ENCODE data around the gene CLTC.

The CLTC gene

DNA sequence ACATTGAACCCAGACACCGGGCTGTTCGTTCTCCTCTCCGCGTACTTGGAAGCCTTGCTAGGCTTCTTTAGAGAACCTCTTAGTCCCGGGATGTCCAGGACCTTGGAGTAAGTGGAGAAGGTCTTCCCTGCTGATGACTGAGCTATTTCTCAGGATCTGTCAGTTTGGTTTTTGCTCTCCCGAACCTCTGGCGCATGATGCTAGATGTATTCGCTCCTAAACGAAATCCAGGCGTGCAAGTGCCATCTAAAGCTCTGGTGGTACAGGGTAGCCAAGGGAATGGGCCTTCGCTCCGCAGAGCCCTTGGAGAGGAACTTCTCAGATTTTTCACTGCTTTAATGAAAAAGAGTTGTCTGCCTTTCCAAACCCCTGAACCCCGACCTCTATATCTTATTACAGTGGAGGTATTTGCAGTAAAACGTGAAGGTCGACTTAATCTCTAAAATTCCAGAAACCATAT, 88.3 kb downstream of the CLTC start:
- H3K4me1 Mint-ChIP-seq = peaks cover 66% of the 10 kb centered on the region
- H3K27ac Mint-ChIP-seq = peak overlapping the region; percentile 95
- peak overlapping the region; percentile 99 for H3K4me3 Mint-ChIP-seq
- H3K9me3 Mint-ChIP-seq = no peaks in the 10 kb centered on the region
- peaks cover 41% of the 10 kb centered on the region for H3K36me3 Mint-ChIP-seq (ENCODE audit: low read depth)
- no peaks in the 10 kb centered on the region for H3K27me3 Mint-ChIP-seq
- DNase-seq (no peak), ATAC-seq (no peak)

DNA sequence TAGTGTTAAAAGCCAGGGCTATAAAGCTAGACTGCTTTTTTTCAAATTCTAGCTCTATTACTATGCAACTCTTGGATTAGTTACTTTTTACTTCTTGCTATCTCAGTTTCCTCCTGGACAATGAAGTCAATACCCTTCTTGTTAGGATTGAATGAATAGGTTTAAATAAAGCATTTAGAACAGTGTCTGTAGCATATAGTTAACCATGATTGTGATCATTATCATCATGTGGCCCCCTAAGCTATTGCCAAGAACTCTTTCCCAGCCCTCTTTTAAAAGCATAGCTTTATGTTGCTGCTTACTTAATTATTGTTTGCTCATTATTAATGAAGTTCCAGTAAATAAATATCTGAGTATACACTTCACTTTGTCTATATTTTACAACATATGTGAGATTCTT, 92.2 kb downstream of the CLTC start:
- DNase-seq (no peak), ATAC-seq (no peak)
- Mint-ChIP-seq H3K36me3 (ENCODE audit: low read depth) (peaks cover 11% of the 10 kb centered on the region), H3K27ac (no peak overlapping the region), H3K4me3 (no peak overlapping the region), H3K9me3 (no peaks in the 10 kb centered on the region), H3K4me1 (peaks cover 50% of the 10 kb centered on the region), H3K27me3 (no peaks in the 10 kb centered on the region)

DNA sequence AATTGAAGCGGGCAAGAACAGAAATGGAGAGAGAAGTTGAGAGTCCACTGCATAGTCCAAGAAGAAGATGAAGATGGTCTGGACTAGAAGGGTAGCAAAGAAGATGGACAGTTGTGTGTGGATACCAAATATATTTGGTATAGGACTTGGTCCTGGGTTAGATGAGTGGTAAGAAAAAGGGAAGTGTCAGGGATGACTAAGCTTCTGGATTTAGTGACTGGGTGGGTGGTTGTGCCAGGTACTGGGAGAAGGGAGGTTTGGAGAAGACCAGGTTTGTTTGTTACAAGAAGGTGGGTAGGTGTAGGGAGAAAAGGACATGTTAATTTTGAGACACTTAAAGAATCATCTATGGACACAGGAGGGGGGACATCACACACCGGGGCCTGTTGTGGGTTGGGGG, 93.2 kb downstream of the CLTC start:
- DNase-seq (no peak), ATAC-seq (no peak)
- Mint-ChIP-seq H3K4me3 (no peak overlapping the region), H3K36me3 (ENCODE audit: low read depth) (peaks cover 5% of the 10 kb centered on the region), H3K27ac (no peak overlapping the region), H3K9me3 (no peaks in the 10 kb centered on the region), H3K4me1 (peaks cover 48% of the 10 kb centered on the region), H3K27me3 (no peaks in the 10 kb centered on the region)

DNA sequence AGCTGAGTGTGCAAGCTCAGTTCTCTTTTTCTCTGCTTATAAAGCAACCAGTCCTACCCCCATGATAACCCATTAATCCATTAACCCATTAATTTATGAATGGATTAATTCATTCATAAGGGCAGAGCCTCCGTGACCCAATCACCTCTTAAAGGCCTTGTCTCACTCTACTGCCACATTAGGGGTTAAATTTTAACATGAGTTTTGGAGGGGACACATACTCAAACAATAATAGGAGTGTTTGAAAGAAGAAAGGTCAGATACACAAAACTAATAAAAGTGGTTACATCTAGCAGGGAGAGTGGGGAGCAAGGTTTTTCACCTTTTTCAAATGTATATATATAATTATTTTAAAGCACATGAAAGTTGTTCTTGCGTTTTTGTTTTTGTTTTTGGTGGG, 94.6 kb downstream of the CLTC start:
- H3K36me3 Mint-ChIP-seq (ENCODE audit: low read depth) = peaks cover 9% of the 10 kb centered on the region
- H3K9me3 Mint-ChIP-seq = no peaks in the 10 kb centered on the region
- H3K27me3 Mint-ChIP-seq = no peaks in the 10 kb centered on the region
- no peak overlapping the region for H3K4me3 Mint-ChIP-seq
- DNase-seq = no peak
- ATAC-seq = no peak
- no peak overlapping the region for H3K27ac Mint-ChIP-seq
- peaks cover 41% of the 10 kb centered on the region for H3K4me1 Mint-ChIP-seq

DNA sequence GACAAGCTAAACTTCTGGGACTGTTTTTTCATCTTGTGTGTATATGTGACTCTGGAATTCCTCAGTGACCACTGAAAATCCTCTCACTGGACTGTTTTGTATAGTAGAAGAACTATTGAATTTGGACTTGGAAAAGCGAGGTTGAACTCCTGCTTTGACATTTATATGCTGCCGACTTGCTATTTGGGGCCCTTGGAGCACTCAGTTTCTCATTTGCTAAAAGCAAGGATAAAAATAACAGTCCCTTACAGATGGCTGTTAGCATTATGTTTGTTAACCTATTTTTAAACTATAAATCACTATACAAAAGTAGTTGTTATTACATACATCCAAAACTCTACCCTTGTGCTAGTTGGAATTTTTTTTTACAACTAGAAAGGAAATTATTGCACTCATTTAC, 96.7 kb downstream of the CLTC start:
- peaks cover 10% of the 10 kb centered on the region for H3K36me3 Mint-ChIP-seq (ENCODE audit: low read depth)
- no peaks in the 10 kb centered on the region for H3K9me3 Mint-ChIP-seq
- DNase-seq (no peak), ATAC-seq (no peak)
- H3K27me3 Mint-ChIP-seq = no peaks in the 10 kb centered on the region
- H3K4me3 Mint-ChIP-seq = no peak overlapping the region
- H3K27ac Mint-ChIP-seq = no peak overlapping the region
- peaks cover 28% of the 10 kb centered on the region for H3K4me1 Mint-ChIP-seq

DNA sequence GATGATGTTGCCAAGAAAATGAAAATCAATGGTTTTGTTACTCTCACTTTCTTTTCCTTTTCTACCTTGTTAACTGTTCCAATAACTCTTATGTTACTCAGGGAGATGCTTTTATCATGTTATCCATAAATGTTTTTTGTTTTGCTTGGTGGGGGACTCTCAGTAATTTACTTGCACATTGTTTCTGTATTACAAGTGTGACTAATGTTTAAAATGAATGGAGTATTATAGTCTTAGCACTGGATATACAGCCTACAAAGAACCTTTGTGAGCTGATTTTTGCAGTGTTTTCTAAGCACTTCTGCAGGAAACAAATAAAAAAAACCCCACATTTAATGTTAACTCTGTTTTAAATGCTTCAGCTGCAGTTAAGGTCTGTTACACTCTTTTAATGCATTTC, 99.8 kb downstream of the CLTC start:
- Mint-ChIP-seq H3K4me3 (no peak overlapping the region), H3K4me1 (peaks cover 16% of the 10 kb centered on the region), H3K27me3 (no peaks in the 10 kb centered on the region), H3K36me3 (ENCODE audit: low read depth) (peaks cover 8% of the 10 kb centered on the region), H3K27ac (no peak overlapping the region), H3K9me3 (no peaks in the 10 kb centered on the region)
- no peak for DNase-seq
- ATAC-seq = no peak

DNA sequence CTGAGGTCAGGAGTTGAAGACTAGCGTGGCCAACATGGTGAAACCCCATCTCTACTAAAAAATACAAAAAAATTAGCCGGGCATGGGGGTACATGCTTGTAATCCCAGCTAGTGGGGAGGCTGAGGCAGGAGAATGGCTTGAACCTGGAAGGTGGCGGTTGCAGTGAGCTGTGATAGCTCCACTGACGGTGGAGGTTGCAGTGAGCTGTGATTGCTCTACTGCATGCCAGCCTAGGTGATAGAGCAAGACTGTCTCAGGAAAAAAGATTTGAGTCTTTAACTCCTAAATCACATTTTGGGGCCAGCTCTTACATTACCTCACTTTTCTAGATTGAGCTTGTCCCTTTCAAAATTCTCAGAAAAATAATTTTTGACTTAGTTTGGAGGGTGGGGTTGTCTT, 102.9 kb downstream of the CLTC start:
- peaks cover 2% of the 10 kb centered on the region for H3K4me1 Mint-ChIP-seq
- no peaks in the 10 kb centered on the region for H3K27me3 Mint-ChIP-seq

DNA sequence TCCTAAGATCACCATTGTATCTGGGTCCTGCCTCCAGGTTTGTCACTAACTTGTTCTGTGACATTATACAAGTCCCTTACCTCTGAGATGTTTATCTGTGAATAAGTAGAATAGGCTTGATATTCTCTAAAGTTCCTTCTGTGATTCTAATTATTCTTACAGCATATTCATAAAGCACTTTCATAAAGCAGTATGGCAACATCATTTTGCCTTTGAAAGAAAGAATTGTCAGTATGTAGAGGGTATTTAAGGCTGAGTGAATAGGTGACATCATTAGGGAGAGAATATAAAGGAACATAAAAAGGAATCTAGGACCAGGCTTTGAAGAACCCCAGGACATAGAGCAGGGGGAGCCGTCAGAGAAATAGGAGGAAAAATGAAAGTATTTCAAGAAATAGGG, 103.3 kb downstream of the CLTC start:
- DNase-seq = no peak
- Mint-ChIP-seq H3K27me3 (no peaks in the 10 kb centered on the region), H3K4me1 (peaks cover 2% of the 10 kb centered on the region), H3K4me3 (no peak overlapping the region), H3K9me3 (no peaks in the 10 kb centered on the region), H3K36me3 (ENCODE audit: low read depth) (peaks cover 10% of the 10 kb centered on the region), H3K27ac (no peak overlapping the region)
- no peak for ATAC-seq

More for the DNA sequence above, 102.9 kb downstream of the CLTC start:
- DNase-seq (no peak), ATAC-seq (no peak)
- Mint-ChIP-seq H3K9me3 (no peaks in the 10 kb centered on the region), H3K36me3 (ENCODE audit: low read depth) (peaks cover 10% of the 10 kb centered on the region), H3K27ac (no peak overlapping the region), H3K4me3 (no peak overlapping the region)

DNA sequence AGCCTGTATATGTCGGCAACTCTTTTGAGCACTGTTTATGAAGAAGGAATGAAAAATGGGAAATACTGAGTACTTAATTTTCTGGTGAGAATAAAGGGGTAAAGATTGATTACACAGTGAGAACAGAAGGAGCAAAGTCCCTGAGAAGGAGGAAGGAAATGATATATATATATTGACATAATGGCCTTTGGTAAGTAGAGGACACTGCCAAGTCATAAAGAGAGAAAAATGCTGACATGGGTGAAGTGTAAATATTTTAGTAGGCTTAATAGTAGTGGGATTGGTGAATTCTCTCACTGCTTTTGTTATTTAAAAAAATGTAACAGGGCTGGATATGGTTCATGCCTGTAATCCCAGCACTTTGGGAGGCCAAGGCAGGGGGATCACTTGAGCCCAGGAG, 103.9 kb downstream of the CLTC start:
- Mint-ChIP-seq H3K4me1 (peaks cover 2% of the 10 kb centered on the region), H3K4me3 (no peak overlapping the region), H3K27ac (no peak overlapping the region), H3K36me3 (ENCODE audit: low read depth) (peaks cover 8% of the 10 kb centered on the region), H3K27me3 (no peaks in the 10 kb centered on the region), H3K9me3 (no peaks in the 10 kb centered on the region)
- DNase-seq (no peak), ATAC-seq (no peak)

DNA sequence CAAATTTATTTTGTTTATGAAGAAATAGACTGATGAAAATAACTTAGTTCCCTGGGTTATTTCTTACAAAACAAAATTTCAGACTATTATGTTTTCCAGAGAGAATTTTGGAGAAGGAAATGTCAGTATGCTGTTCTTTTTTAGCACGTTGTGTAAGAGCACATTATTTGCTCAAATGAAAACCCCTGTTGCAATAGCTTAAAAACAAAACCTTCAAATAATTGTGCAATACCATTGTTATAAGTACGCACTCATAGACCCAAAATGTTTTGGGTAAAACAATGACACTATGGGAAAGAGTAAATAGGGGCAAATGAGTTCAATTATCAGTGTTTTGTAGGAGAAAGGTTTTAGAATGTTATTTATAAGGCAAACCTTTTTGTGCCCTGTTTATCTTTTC, 106.0 kb downstream of the CLTC start:
- Mint-ChIP-seq H3K36me3 (ENCODE audit: low read depth) (peaks cover 4% of the 10 kb centered on the region), H3K4me1 (peaks cover 7% of the 10 kb centered on the region), H3K9me3 (no peaks in the 10 kb centered on the region), H3K27ac (no peak overlapping the region), H3K4me3 (no peak overlapping the region), H3K27me3 (no peaks in the 10 kb centered on the region)
- no peak for ATAC-seq
- no peak for DNase-seq

DNA sequence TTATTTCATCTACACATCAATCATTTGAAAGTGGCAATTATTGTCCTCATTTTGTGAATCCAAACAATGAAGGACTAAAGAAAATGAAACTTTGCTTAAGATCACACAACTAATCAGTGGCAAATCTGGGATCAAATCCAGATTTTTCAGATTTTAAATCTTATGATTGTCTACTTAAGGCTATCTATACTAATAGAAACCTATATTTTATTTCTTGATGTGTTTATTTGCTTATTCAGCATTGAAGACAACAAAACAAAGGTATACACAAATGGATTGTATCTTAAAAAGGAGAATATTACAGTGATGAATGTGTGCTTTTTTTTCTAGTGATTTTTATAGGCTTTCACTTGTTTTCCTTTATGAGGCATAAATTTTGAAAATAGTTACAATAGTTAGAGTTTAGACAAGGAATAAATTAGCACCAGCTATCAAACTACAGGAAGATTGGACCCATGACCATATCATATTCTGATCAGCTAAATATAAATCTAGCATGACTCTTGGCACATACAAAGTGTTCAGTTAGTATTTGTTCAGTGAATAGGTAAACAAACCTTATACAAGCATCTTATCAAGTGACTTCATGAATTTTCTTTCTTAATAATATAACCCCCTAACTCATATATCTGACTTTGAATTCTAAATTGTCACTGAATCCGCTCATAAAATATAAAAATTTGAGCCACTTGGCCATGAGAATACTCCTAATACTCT, 108.3 kb downstream of the CLTC start:
- no peak for DNase-seq
- Mint-ChIP-seq H3K36me3 (ENCODE audit: low read depth) (peaks cover 8% of the 10 kb centered on the region), H3K4me3 (no peak overlapping the region), H3K4me1 (peaks cover 9% of the 10 kb centered on the region), H3K27ac (no peak overlapping the region), H3K27me3 (no peaks in the 10 kb centered on the region), H3K9me3 (no peaks in the 10 kb centered on the region)
- ATAC-seq = no peak

DNA sequence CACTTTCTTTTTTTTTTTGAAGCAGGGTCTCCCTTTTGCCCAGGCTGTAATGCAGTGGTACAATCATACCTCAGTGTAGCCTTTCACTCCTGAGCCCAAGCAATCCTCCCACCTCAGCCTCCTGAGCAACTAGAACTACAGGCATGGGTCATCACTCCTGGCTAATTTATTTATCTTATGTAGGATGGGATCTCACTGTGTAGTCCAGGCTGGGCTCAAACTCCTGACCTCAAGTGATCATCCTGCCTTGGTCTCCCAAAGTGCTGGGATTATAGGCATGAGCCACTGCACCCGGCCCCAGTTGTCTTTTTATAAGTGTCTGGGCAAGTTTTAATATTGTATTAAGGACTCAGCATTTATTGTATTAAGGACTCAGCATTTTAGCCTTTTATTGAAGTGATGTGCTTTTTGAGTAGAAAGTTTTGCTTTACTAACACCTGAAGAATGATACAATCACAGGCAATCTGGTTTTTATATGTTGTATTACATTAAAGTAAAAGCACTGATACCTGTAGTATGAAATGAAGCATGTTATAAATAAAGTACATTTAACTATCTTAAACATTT, 110.7 kb downstream of the CLTC start:
- Mint-ChIP-seq H3K27ac (no peak overlapping the region), H3K27me3 (no peaks in the 10 kb centered on the region), H3K36me3 (ENCODE audit: low read depth) (peaks cover 13% of the 10 kb centered on the region), H3K9me3 (no peaks in the 10 kb centered on the region), H3K4me1 (peaks cover 9% of the 10 kb centered on the region), H3K4me3 (no peak overlapping the region)
- ATAC-seq (no peak), DNase-seq (no peak)

DNA sequence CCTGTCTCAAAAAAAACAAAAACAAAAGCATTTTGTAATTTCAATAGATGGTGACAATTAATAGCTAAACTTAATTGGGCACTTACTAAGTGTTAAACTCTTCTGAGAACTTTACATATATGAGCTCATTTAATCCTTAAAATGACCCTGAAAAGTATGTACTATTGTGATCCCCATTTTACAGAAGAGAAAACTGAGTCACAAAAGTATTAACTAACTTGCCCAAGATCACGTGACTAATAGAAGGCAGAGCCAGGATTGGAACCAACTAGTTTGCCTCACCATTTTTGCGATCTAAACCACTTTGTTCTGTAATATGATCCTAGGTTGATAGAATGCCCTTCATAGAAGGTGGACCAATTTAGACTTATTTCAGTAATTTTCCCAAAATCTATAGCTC, 114.0 kb downstream of the CLTC start:
- H3K36me3 Mint-ChIP-seq (ENCODE audit: low read depth) = peaks cover 15% of the 10 kb centered on the region
- ATAC-seq = no peak

DNA sequence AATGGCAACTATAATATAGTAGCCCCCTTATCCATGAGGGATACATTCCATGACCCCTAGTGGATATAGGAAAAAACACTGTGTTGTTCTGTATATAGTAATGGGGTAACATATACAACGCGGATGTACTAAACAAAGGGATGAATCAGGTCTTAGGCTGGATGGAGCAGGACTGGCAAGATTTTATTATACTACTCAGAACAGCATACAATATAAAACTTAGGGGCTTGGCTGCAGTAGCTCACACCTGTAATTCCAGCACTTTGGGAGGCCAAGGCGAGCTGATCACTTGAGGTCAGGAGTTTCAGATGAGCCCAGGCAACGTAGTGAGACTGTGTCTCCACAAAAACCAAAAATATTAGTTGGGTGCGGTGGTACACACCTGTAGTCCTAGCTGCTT, 114.5 kb downstream of the CLTC start:
- no peak for ATAC-seq
- H3K27me3 Mint-ChIP-seq = no peaks in the 10 kb centered on the region
- H3K9me3 Mint-ChIP-seq = no peaks in the 10 kb centered on the region
- peaks cover 9% of the 10 kb centered on the region for H3K4me1 Mint-ChIP-seq
- H3K27ac Mint-ChIP-seq = no peak overlapping the region
- no peak overlapping the region for H3K4me3 Mint-ChIP-seq
- H3K36me3 Mint-ChIP-seq (ENCODE audit: low read depth) = peaks cover 15% of the 10 kb centered on the region
- DNase-seq = no peak

More for the DNA sequence above, 114.0 kb downstream of the CLTC start:
- no peak for DNase-seq
- Mint-ChIP-seq H3K27ac (no peak overlapping the region), H3K4me3 (no peak overlapping the region), H3K9me3 (no peaks in the 10 kb centered on the region), H3K4me1 (peaks cover 9% of the 10 kb centered on the region), H3K27me3 (no peaks in the 10 kb centered on the region)

DNA sequence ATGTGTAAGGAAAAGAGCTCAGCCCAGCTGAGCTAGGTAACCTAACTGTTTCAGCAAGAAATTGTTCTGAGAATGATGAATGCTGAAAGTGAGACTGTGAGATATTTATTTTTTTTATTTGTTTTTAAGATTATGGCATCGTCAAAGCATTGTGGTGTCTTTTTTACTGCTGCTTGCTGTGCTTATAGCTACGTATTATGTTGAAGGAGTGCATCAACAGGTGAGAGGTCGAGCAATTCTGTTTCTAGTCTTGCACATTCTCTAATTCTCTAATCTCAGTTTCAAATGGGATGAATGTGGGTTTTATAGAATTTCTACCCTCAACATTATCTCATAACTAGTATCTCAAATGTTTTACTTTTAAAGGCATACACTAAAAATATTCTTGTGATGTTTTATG, 117.6 kb downstream of the CLTC start:
- Mint-ChIP-seq H3K9me3 (no peaks in the 10 kb centered on the region), H3K27me3 (no peaks in the 10 kb centered on the region), H3K36me3 (ENCODE audit: low read depth) (peaks cover 21% of the 10 kb centered on the region), H3K4me1 (no peaks in the 10 kb centered on the region), H3K27ac (peak overlapping the region; percentile 8), H3K4me3 (no peak overlapping the region)
- DNase-seq = no peak
- no peak for ATAC-seq

Measured in activated naive CD8-positive, alpha-beta T cell treated with anti-CD3 and anti-CD28 coated beads, Interleukin-2, amount 50 U/mL, for 24 hours (primary cell).